ENCODE measurements around the gene EIF2B2. TPM values are rescaled to one million over a fixed set of nuclear protein-coding genes. Genes with fewer than 3 reads are reported as not detected.

Gene EIF2B2
- total and polyA plus RNA-seq, 2 of the 13 experiments (the other 11 are each of a cell fraction or from before 2014, with no cell fraction given) = 54.4 to 78.6 TPM

DNA sequence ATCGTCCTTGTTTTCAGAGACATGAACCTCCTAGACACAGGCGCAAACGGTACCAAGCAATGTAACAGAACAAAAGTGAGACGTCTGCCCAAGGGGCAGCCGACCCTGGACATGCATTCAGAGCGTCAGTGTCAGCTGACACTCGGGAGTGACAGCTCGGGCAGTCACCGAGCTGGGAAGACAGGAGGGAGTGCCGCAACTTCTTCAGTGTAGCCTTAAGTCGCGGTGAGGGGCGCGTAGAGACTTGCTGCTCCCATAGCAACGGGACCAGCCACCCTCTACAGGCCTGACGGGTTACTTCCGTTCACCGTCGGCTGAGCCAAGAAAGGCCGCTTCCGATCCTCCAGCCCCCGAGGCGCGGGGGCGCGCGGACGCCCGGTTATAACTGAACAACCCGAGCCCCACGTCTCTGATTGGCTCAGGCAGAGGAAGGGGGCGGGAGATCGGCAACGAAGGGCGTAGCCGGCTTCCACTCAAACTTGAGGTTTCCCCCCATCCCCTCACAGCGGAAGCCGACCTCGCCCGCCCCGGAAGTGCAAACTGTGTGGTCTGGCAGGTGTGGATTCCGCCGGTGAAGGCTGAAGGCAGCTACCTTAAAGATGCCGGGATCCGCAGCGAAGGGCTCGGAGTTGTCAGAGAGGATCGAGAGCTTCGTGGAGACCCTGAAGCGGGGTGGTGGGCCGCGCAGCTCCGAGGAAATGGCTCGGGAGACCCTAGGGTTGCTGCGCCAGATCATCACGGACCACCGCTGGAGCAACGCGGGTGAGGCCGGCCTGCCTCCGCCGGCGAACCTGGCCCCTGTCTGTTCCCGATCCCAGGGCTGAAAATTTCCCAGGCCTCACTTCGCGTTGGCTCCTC is at the start of gene EIF2B2 (continued):
- TF ChIP-seq, protein P1, sequence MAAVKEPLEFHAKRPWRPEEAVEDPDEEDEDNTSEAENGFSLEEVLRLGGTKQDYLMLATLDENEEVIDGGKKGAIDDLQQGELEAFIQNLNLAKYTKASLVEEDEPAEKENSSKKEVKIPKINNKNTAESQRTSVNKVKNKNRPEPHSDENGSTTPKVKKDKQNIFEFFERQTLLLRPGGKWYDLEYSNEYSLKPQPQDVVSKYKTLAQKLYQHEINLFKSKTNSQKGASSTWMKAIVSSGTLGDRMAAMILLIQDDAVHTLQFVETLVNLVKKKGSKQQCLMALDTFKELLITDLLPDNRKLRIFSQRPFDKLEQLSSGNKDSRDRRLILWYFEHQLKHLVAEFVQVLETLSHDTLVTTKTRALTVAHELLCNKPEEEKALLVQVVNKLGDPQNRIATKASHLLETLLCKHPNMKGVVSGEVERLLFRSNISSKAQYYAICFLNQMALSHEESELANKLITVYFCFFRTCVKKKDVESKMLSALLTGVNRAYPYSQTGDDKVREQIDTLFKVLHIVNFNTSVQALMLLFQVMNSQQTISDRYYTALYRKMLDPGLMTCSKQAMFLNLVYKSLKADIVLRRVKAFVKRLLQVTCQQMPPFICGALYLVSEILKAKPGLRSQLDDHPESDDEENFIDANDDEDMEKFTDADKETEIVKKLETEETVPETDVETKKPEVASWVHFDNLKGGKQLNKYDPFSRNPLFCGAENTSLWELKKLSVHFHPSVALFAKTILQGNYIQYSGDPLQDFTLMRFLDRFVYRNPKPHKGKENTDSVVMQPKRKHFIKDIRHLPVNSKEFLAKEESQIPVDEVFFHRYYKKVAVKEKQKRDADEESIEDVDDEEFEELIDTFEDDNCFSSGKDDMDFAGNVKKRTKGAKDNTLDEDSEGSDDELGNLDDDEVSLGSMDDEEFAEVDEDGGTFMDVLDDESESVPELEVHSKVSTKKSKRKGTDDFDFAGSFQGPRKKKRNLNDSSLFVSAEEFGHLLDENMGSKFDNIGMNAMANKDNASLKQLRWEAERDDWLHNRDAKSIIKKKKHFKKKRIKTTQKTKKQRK (IDR thresholded peaks at IDR 0.05; ENCODE audit: low read length) = no peak
- TF ChIP-seq NCOR1 (IDR thresholded peaks at IDR 0.05; ENCODE audit: borderline replicate concordance, low read length) (no peak), PHB2 (IDR thresholded peaks at IDR 0.05; ENCODE audit: partially characterized antibody) (no peak), ZNF282 (IDR thresholded peaks at IDR 0.05; ENCODE audit: partially characterized antibody) (no peak), ZNF563 (CRISPR knock-in tag; IDR thresholded peaks at IDR 0.05) (no peak), ZNF224 (CRISPR knock-in tag; IDR thresholded peaks at IDR 0.05) (peak; percentile 89; the same call in 1 of the 2 replicates), MAFK (conservative IDR thresholded peaks at IDR 0.05 in 1 of 2, IDR thresholded peaks at IDR 0.05 in 1 of 2; ENCODE audit: low read length in 2 of 2) (no peak), KLF12 (CRISPR knock-in tag; IDR thresholded peaks at IDR 0.05; ENCODE audit: borderline replicate concordance) (no peak; the same call in 1 of the 2 replicates), ZNF678 (CRISPR knock-in tag; IDR thresholded peaks at IDR 0.05) (0 out of 2 replicates have a peak, but pooled peaks have one; percentile 26), IKZF4 (CRISPR knock-in tag; IDR thresholded peaks at IDR 0.05; ENCODE audit: borderline replicate concordance, low read depth, not compliant biosample characterization) (no peak), AGO1 (IDR thresholded peaks at IDR 0.05; ENCODE audit: low read depth, low read length, poor library complexity, severe bottlenecking) (no peak), NBN (conservative IDR thresholded peaks at IDR 0.05) (no peak), ZNF121 (CRISPR knock-in tag; IDR thresholded peaks at IDR 0.05) (no peak), ZNF230 (CRISPR knock-in tag; IDR thresholded peaks at IDR 0.05) (no peak), SMARCC2 (IDR thresholded peaks at IDR 0.05) (no peak)
- TF ChIP-seq, protein P2, sequence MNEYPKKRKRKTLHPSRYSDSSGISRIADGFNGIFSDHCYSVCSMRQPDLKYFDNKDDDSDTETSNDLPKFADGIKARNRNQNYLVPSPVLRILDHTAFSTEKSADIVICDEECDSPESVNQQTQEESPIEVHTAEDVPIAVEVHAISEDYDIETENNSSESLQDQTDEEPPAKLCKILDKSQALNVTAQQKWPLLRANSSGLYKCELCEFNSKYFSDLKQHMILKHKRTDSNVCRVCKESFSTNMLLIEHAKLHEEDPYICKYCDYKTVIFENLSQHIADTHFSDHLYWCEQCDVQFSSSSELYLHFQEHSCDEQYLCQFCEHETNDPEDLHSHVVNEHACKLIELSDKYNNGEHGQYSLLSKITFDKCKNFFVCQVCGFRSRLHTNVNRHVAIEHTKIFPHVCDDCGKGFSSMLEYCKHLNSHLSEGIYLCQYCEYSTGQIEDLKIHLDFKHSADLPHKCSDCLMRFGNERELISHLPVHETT (CRISPR knock-in tag; conservative IDR thresholded peaks at IDR 0.05) = peak; percentile 77; the same call in 1 of the 2 replicates
- TF ChIP-seq, protein P3, sequence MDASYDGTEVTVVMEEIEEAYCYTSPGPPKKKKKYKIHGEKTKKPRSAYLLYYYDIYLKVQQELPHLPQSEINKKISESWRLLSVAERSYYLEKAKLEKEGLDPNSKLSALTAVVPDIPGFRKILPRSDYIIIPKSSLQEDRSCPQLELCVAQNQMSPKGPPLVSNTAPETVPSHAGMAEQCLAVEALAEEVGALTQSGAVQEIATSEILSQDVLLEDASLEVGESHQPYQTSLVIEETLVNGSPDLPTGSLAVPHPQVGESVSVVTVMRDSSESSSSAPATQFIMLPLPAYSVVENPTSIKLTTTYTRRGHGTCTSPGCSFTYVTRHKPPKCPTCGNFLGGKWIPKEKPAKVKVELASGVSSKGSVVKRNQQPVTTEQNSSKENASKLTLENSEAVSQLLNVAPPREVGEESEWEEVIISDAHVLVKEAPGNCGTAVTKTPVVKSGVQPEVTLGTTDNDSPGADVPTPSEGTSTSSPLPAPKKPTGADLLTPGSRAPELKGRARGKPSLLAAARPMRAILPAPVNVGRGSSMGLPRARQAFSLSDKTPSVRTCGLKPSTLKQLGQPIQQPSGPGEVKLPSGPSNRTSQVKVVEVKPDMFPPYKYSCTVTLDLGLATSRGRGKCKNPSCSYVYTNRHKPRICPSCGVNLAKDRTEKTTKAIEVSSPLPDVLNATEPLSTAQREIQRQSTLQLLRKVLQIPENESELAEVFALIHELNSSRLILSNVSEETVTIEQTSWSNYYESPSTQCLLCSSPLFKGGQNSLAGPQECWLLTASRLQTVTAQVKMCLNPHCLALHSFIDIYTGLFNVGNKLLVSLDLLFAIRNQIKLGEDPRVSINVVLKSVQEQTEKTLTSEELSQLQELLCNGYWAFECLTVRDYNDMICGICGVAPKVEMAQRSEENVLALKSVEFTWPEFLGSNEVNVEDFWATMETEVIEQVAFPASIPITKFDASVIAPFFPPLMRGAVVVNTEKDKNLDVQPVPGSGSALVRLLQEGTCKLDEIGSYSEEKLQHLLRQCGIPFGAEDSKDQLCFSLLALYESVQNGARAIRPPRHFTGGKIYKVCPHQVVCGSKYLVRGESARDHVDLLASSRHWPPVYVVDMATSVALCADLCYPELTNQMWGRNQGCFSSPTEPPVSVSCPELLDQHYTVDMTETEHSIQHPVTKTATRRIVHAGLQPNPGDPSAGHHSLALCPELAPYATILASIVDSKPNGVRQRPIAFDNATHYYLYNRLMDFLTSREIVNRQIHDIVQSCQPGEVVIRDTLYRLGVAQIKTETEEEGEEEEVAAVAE (CRISPR knock-in tag; IDR thresholded peaks at IDR 0.05; ENCODE audit: borderline replicate concordance) = no peak; the same call in 1 of the 2 replicates
- TF ChIP-seq, protein P4, sequence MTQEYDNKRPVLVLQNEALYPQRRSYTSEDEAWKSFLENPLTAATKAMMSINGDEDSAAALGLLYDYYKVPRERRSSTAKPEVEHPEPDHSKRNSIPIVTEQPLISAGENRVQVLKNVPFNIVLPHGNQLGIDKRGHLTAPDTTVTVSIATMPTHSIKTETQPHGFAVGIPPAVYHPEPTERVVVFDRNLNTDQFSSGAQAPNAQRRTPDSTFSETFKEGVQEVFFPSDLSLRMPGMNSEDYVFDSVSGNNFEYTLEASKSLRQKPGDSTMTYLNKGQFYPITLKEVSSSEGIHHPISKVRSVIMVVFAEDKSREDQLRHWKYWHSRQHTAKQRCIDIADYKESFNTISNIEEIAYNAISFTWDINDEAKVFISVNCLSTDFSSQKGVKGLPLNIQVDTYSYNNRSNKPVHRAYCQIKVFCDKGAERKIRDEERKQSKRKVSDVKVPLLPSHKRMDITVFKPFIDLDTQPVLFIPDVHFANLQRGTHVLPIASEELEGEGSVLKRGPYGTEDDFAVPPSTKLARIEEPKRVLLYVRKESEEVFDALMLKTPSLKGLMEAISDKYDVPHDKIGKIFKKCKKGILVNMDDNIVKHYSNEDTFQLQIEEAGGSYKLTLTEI (CRISPR knock-in tag; conservative IDR thresholded peaks at IDR 0.05) = no peak

Measured in HepG2 (cell line).